HG03139 (cell line): ENCODE results near the gene HFE.

Experiments
- ATAC-seq: cut with Tn5 transposase; IDR thresholded peaks from one replicate; pipeline ENCODE4 v1.9.1; 2021; ENCODE audit not compliant: unreplicated experiment

HFE gene

DNA sequence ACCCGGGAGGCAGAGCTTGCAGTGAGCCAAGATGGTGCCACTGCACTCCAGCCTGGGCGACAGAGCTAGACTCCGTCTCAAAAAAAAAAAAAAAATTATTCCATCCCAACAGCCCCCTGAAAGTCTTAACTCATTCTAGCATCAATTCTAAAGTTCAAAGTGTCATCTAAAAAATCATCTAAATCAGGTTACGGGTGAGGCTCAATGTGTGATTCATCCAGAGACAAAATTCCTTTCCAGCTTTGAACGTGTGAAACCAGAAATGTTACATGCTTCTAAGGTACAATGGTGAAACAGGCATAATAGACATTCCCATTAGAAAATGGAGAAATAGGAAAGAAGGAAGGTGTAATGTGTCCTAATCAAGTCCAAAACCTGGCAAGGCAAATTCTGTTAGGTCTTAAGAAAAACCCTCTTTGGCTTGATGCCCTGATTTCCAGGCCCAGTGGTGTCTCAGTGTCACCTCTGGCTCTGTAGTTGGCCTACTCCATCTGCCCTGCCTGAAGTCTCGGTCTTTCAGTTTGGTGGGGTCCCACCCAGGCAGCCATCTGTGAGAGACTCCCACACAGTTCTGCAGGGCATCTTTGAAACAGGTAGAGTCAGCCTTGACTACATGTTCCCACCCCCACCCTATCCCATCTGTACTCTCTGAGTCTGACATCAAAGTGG lies 43.5 kb downstream of the HFE start:
- ATAC-seq = no peak

DNA sequence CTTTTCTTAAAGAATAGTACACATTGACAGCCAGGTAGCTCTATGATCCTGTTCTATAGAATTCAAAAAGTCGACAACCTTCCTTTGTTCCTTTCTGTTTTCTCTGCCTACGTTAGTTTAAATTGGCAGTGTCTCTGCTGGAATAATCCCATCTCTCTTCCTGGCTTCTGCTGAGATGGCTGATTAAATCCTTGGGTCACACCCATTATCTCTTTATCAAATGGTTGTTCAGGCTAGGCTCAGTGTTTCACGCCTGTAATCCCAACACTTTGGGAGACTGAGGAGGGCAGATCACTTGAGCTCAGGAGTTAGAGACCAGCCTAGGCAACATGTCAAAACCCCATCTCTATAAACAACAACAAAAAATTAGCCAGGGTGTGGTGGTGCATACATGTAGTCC lies 44.4 kb downstream of the HFE start:
- no peak for ATAC-seq

DNA sequence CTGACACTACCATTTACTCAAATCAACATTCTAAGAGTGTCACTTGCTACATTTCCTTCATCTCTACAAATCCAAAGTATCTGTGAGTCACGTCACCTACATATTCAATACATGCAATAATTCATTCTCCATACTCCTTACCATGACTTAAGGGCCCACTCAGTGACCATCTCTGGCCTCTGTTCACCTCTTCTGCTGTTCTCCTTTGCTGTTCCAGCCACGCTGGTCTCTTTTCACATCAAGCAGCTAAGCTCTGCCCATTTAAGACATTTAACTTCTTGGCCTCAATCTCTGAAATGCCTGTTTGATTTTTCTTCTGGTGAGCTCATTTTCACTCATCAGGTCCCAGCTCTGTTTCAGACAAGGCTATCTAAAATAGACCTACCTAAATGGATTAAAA lies 46.5 kb downstream of the HFE start:
- ATAC-seq = no peak

DNA sequence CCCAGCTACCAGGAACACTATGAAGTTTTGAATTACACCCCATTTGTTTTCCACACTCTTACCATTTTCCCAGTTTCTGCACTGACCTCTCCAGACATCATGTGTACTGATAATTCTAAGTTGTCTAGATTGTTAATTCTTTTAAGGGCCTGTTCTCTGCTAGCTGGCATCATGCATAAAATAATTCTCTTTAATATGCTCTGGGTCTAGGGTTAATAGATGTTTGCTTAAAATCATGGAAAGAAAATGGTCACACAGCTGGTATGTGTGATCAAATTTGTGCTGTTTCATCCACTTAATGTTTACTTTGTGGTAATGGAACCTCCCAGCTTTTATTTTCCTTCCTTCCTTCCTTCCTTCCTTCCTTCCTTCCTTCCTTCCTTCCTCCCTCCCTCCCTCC lies 49.1 kb downstream of the HFE start:
- no peak for ATAC-seq

- no peak for ATAC-seq
These were observed 53.2 kb downstream of the HFE start for GRCh38 chr6:26140254-26140966.

GRCh38 chr6:26140967-26141294 lies 53.7 kb downstream of the HFE start:
- ATAC-seq = no peak

- no peak for ATAC-seq
These were observed 54.2 kb downstream of the HFE start for GRCh38 chr6:26141378-26141904.

DNA sequence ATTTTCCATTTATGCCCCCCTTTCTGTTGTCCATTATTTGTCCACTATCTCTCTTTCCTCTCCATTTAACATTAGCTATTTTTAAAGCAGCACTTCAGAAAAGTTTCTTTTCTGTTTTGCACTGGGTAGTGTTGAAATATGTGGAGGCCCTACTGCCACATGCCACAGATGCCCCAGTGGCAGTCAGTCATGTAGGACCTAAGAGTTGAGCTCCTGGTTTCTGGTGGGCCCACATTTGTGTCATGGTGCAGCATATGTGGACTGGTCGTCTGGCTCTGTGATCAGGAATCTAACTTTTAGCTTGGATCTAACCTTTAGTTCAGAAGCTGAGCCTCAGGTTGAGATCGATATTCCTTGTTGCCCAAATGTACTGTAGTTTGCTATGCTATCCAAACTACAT lies 54.8 kb downstream of the HFE start:
- ATAC-seq = no peak
